Osteocyte (in vitro differentiated cells): Measurements from ENCODE around the gene BACH2. TPM values are rescaled to one million over a fixed set of nuclear protein-coding genes. Genes with fewer than 3 reads are reported as not detected.

Experiments used
- DNase-seq: peaks from one replicate; pipeline ENCODE4 v3.0.0; 2021; ENCODE audit warnings: mixed read lengths; ENCODE audit not compliant: unreplicated experiment; ENCODE audit errors: extremely low spot score
- H3K27ac Mint-ChIP-seq: one replicate; pipeline ENCODE4 v1.8.0; 2021; ENCODE audit warnings: mild to moderate bottlenecking, mixed read lengths; ENCODE audit not compliant: unreplicated experiment
- H3K27me3 Mint-ChIP-seq: one replicate; pipeline ENCODE4 v1.8.0; 2021; ENCODE audit warnings: mixed read lengths; ENCODE audit not compliant: unreplicated experiment
- H3K36me3 Mint-ChIP-seq: one replicate; pipeline ENCODE4 v1.8.0; 2021; ENCODE audit warnings: mixed read lengths; ENCODE audit not compliant: unreplicated experiment
- H3K4me1 Mint-ChIP-seq: one replicate; pipeline ENCODE4 v1.8.0; 2021; ENCODE audit warnings: mixed read lengths; ENCODE audit not compliant: unreplicated experiment
- H3K4me3 Mint-ChIP-seq: one replicate; pipeline ENCODE4 v1.8.0; 2021; ENCODE audit warnings: mild to moderate bottlenecking, moderate library complexity, mixed read lengths; ENCODE audit not compliant: unreplicated experiment
- H3K9me3 Mint-ChIP-seq: one replicate; pipeline ENCODE4 v1.8.0; 2021; ENCODE audit warnings: mixed read lengths; ENCODE audit not compliant: unreplicated experiment
- total RNA-seq: library from RNA; stranded (reverse); gene quantifications from 2 replicates; pipeline ENCODE4 v1.2.1, GENCODE V29; 2021
- TF ChIP-seq, protein P1 (sequence below): fragments of 200-600 bp; sonication (generic); IDR thresholded peaks from 2 replicates; pipeline ENCODE4 v1.5.0; 2021; ENCODE audit warnings: antibody characterized with exemption, mild to moderate bottlenecking, moderate library complexity

Gene BACH2
- total RNA-seq, 1 donor from 2014 or later, result 1.6 TPM

- Mint-ChIP-seq H3K27me3 (peaks cover 17% of the 10 kb centered on the region), H3K27ac (no peak overlapping the region), H3K4me1 (no peaks in the 10 kb centered on the region), H3K4me3 (no peak overlapping the region), H3K9me3 (no peaks in the 10 kb centered on the region), H3K36me3 (no peaks in the 10 kb centered on the region)
- TF ChIP-seq, protein P1, sequence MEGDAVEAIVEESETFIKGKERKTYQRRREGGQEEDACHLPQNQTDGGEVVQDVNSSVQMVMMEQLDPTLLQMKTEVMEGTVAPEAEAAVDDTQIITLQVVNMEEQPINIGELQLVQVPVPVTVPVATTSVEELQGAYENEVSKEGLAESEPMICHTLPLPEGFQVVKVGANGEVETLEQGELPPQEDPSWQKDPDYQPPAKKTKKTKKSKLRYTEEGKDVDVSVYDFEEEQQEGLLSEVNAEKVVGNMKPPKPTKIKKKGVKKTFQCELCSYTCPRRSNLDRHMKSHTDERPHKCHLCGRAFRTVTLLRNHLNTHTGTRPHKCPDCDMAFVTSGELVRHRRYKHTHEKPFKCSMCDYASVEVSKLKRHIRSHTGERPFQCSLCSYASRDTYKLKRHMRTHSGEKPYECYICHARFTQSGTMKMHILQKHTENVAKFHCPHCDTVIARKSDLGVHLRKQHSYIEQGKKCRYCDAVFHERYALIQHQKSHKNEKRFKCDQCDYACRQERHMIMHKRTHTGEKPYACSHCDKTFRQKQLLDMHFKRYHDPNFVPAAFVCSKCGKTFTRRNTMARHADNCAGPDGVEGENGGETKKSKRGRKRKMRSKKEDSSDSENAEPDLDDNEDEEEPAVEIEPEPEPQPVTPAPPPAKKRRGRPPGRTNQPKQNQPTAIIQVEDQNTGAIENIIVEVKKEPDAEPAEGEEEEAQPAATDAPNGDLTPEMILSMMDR, result no peak
- no peak for DNase-seq
These were observed 352.4 kb downstream of the BACH2 start for GRCh38 chr6:89944181-89944755.

- no peaks in the 10 kb centered on the region for H3K36me3 Mint-ChIP-seq
- H3K4me3 Mint-ChIP-seq, result no peak overlapping the region
- TF ChIP-seq, protein P1, result no peak
- H3K9me3 Mint-ChIP-seq, result no peaks in the 10 kb centered on the region
- no peak overlapping the region for H3K27ac Mint-ChIP-seq
- H3K4me1 Mint-ChIP-seq, result no peaks in the 10 kb centered on the region
- DNase-seq, result no peak
- H3K27me3 Mint-ChIP-seq, result peaks cover 17% of the 10 kb centered on the region
These were observed 354.0 kb downstream of the BACH2 start for GRCh38 chr6:89942601-89943000.

GRCh38 chr6:89941763-89942497, 354.7 kb downstream of the BACH2 start:
- peaks cover 18% of the 10 kb centered on the region for H3K27me3 Mint-ChIP-seq
- H3K36me3 Mint-ChIP-seq, result no peaks in the 10 kb centered on the region
- H3K4me1 Mint-ChIP-seq, result no peaks in the 10 kb centered on the region
- H3K9me3 Mint-ChIP-seq, result no peaks in the 10 kb centered on the region
- TF ChIP-seq, protein P1, result no peak
- H3K27ac Mint-ChIP-seq, result no peak overlapping the region
- H3K4me3 Mint-ChIP-seq, result no peak overlapping the region
- DNase-seq, result no peak

- H3K36me3 Mint-ChIP-seq, result no peaks in the 10 kb centered on the region
- no peak for DNase-seq
- no peak overlapping the region for H3K27ac Mint-ChIP-seq
These were observed 355.4 kb downstream of the BACH2 start for GRCh38 chr6:89941031-89941762.

More at GRCh38 chr6:89941031-89941762, 355.4 kb downstream of the BACH2 start:
- Mint-ChIP-seq H3K4me3 (no peak overlapping the region), H3K27me3 (peaks cover 24% of the 10 kb centered on the region), H3K9me3 (no peaks in the 10 kb centered on the region), H3K4me1 (no peaks in the 10 kb centered on the region)
- TF ChIP-seq, protein P1, result no peak
